Measurements from ENCODE around the gene AK6. TPM values are rescaled to one million over a fixed set of nuclear protein-coding genes. Genes with fewer than 3 reads are reported as not detected.

AK6 gene
- polyA plus RNA-seq, 1 donor (not counting 4 experiments of a cell fraction or from before 2014, with no cell fraction given), result 60.3 TPM

GRCh38 chr5:69368458-69369339 lies 621 bp downstream of the AK6 start:
- dilution Hi-C loops (cut with MboI; ENCODE audit: extremely low pct_ligation_motif_present, low sequenced_read_pairs), result no loop called here
- H3K36me3 ChIP-seq (ENCODE audit: control insufficient read depth in 2 of 2, extremely low read depth in 1 of 2, insufficient read depth in 2 of 2, low read length in 2 of 2), result peaks cover 8 to 11% of the 10 kb centered on the region in 2 experiments
- peak overlapping the region; percentile 94 for H3K4me2 ChIP-seq (ENCODE audit: control insufficient read depth, extremely low read depth, insufficient read depth, low read depth, low read length)
- H3K27ac ChIP-seq (ENCODE audit: control insufficient read depth, insufficient read depth, low read length), result peak overlapping the region; percentile 98
- H3K4me3 ChIP-seq (ENCODE audit: control insufficient read depth in 2 of 3, extremely low read depth in 1 of 3, insufficient read depth in 2 of 3, low read depth in 1 of 3, low read length in 3 of 3), result peak overlapping the region; percentile 65 to 100 (median 99)
- H3K4me1 ChIP-seq (ENCODE audit: control insufficient read depth, extremely low read depth, insufficient read depth, low read length), result peaks cover 15% of the 10 kb centered on the region
- H2AFZ ChIP-seq (ENCODE audit: control insufficient read depth, low read length), result peak overlapping the region; percentile 85
- no peaks in the 10 kb centered on the region for H3K27me3 ChIP-seq (ENCODE audit: control insufficient read depth, extremely low read depth, insufficient read depth, low read length)
- DNase-seq (ENCODE audit: low read depth, low spot score) (no peak), FAIRE-seq (no peak)
- no peaks in the 10 kb centered on the region for H3K9me3 ChIP-seq (ENCODE audit: control insufficient read depth, low read depth, low read length)
- H3K9ac ChIP-seq (ENCODE audit: control insufficient read depth, extremely low read depth, insufficient read depth, low read length), result peak overlapping the region; percentile 99
- H3K9me1 ChIP-seq (ENCODE audit: control insufficient read depth, extremely low read depth, insufficient read depth, low read length), result no peaks in the 10 kb centered on the region
- peaks cover 81% of the 10 kb centered on the region for H3K79me2 ChIP-seq (ENCODE audit: control insufficient read depth, insufficient read depth, low read length)
- no peaks in the 10 kb centered on the region for H4K20me1 ChIP-seq (ENCODE audit: control insufficient read depth, extremely low read depth, insufficient read depth, low read length)
- TF ChIP-seq EZH2 (IDR thresholded peaks at IDR 0.05; ENCODE audit: low read length), result no peak
- TF ChIP-seq, protein P1, sequence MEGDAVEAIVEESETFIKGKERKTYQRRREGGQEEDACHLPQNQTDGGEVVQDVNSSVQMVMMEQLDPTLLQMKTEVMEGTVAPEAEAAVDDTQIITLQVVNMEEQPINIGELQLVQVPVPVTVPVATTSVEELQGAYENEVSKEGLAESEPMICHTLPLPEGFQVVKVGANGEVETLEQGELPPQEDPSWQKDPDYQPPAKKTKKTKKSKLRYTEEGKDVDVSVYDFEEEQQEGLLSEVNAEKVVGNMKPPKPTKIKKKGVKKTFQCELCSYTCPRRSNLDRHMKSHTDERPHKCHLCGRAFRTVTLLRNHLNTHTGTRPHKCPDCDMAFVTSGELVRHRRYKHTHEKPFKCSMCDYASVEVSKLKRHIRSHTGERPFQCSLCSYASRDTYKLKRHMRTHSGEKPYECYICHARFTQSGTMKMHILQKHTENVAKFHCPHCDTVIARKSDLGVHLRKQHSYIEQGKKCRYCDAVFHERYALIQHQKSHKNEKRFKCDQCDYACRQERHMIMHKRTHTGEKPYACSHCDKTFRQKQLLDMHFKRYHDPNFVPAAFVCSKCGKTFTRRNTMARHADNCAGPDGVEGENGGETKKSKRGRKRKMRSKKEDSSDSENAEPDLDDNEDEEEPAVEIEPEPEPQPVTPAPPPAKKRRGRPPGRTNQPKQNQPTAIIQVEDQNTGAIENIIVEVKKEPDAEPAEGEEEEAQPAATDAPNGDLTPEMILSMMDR (optimal IDR thresholded peaks at IDR 0.05 in 1 of 3, IDR thresholded peaks at IDR 0.05 in 1 of 3, conservative IDR thresholded peaks at IDR 0.05 in 1 of 3; ENCODE audit: extremely low read depth in 1 of 3, insufficient read depth in 2 of 3, low read length in 3 of 3), result no peak

DNA sequence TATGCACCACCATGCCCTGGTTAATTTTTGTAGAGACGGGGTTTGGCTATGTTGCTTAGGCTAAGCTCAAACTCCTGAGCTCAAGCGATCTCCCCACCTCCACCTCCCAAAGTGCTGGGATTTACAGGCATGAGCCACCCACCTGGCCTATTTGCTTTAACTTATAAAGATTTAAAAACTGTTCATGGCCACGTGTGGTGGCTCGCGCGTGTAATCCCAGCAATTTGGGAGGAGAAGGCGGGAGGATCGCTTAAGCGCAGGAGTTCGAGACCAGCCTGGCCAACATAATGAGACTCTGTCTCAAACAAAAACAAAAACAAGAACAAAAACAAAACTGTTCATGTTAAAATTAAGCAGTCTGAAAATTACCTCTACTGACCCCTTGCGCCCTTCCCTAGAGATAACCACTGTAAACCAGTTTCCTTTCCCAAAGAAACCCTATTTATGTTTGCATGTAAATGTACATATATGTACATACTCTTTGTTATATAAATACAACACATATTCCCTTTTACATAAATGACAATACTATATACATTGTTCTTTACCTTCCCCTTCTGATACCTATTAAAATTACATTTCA lies 1.5 kb downstream of the AK6 start:
- Histone ChIP-seq H3K27ac (ENCODE audit: control insufficient read depth, insufficient read depth, low read length) (peak overlapping the region; percentile 98), H3K4me3 (ENCODE audit: control insufficient read depth in 2 of 3, extremely low read depth in 1 of 3, insufficient read depth in 2 of 3, low read depth in 1 of 3, low read length in 3 of 3) (peak overlapping the region; percentile 65 to 100 (median 99)), H3K4me1 (ENCODE audit: control insufficient read depth, extremely low read depth, insufficient read depth, low read length) (peaks cover 15% of the 10 kb centered on the region), H4K20me1 (ENCODE audit: control insufficient read depth, extremely low read depth, insufficient read depth, low read length) (no peaks in the 10 kb centered on the region), H3K27me3 (ENCODE audit: control insufficient read depth, extremely low read depth, insufficient read depth, low read length) (no peaks in the 10 kb centered on the region), H3K9ac (ENCODE audit: control insufficient read depth, extremely low read depth, insufficient read depth, low read length) (peak overlapping the region; percentile 99), H3K9me1 (ENCODE audit: control insufficient read depth, extremely low read depth, insufficient read depth, low read length) (no peaks in the 10 kb centered on the region), H2AFZ (ENCODE audit: control insufficient read depth, low read length) (no peak overlapping the region), H3K36me3 (ENCODE audit: control insufficient read depth in 2 of 2, extremely low read depth in 1 of 2, insufficient read depth in 2 of 2, low read length in 2 of 2) (peaks cover 10 to 12% of the 10 kb centered on the region in 2 experiments), H3K4me2 (ENCODE audit: control insufficient read depth, extremely low read depth, insufficient read depth, low read depth, low read length) (peak overlapping the region; percentile 94), H3K9me3 (ENCODE audit: control insufficient read depth, low read depth, low read length) (no peaks in the 10 kb centered on the region), H3K79me2 (ENCODE audit: control insufficient read depth, insufficient read depth, low read length) (peaks cover 86% of the 10 kb centered on the region)
- TF ChIP-seq, protein P1 (optimal IDR thresholded peaks at IDR 0.05 in 1 of 3, IDR thresholded peaks at IDR 0.05 in 1 of 3, conservative IDR thresholded peaks at IDR 0.05 in 1 of 3; ENCODE audit: extremely low read depth in 1 of 3, insufficient read depth in 2 of 3, low read length in 3 of 3), result no peak
- no peak for TF ChIP-seq EZH2 (IDR thresholded peaks at IDR 0.05; ENCODE audit: low read length)
- FAIRE-seq (no peak), DNase-seq (ENCODE audit: low read depth, low spot score) (no peak)
- dilution Hi-C loops (cut with MboI; ENCODE audit: extremely low pct_ligation_motif_present, low sequenced_read_pairs), result no loop called here

Data from keratinocyte (primary cell).